Measurements from ENCODE around the gene OR4D11. TPM values are rescaled to one million over a fixed set of nuclear protein-coding genes. Genes with fewer than 3 reads are reported as not detected.

OR4D11 gene
- total RNA-seq, 1 experiment from 2014 or later, result not detected

DNA sequence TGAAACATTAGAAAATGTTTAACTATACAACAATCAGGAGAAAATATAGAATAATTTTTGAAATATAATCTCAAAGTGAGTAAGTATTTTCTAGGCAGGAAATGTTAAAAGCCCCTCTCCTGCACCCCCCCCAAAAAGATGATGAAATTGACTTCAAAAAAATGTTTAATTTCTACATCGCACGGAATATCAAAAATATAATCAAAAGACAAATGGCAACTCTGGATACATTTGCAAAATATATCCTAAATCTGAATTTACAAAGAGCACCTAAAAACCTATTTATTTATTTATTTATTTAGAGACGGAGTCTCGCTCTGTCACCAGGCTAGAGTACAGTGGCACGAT is 44.9 kb downstream of the OR4D11 start:
- DNase-seq (ENCODE audit: low spot score), result no peak

DNA sequence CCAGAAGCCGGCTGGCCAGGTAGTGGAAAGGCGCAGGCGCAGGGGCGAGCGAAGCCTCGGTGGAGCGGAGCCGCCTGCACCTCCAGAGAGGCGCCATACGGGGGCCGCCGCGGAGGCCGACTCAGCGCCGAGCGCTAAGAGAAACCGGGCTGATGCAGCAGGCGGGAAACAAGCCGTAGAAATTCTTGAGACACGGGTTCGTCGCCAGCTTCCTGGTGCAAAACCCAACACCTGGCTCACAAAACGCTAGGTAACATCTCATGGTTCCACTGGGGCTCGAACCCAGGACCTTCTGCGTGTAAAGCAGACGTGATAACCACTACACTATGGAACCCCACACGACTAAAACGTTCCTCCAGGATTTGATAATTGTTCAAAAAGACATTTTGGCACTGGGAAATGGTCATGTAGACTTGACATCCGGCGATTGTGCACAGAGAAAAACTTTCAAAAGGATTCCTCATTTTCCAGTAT is 47.0 kb downstream of the OR4D11 start:
- peak; percentile 94 for DNase-seq (ENCODE audit: low spot score)

GRCh38 chr11:59550842-59551658 is 47.7 kb downstream of the OR4D11 start:
- peak; percentile 86 for DNase-seq (ENCODE audit: low spot score)

DNA sequence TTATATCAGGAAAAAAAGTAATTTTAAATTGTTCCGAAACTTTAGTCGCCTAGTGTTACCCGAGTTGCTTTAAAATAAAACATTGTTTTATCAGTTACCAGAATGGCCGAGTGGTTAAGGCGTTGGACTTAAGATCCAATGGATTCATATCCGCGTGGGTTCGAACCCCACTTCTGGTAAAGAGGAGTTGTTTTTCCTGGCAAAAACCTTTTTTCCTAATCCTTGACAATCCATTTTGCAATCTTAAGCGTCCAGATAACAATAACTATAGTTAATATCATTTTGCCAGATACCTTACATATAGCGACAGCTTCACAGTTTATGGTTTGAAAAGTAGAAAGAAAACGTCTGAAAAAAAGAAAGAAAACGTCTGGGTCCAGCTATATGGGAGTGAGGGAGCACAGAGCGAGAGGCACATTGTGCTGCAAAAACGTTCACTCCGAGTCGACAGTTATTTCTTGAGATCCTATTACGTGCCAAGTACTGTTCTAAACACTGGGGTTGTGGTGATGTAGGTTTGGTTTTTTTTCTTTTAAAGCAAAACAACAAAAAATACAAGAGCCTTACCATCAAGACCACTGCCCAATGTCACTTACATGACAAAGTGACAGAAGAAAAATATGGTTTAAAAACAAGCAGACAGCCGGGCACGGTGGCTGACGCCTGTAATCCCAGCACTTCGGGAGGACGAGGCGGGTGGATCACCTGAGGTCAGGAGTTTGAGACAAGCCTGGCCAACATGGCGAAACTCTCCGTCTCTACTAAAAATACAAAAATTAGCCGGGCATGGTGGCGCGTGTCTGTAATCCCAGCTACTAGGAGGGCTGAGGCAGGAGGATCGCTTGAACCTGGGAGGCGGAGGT is 48.5 kb downstream of the OR4D11 start:
- DNase-seq (ENCODE audit: low spot score), result peak; percentile 76

DNA sequence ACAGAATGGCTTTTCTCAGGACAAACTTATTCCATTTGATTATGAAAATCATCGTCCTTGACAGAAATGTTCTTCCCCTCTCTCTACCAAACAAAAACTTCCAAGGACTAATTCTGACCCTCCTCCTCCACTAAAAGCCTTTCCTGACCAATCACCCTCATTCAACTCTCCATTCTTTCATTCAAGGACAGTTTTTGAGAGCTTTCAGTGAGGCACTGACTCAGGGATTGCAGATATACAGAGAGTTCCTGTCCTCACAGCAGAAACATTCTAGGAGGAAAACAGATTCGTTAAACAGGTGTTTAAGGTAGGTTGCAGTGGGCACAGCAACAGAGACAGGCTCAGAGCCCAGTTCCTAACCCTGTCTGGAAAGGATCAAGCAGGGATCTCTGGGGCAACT is 49.5 kb downstream of the OR4D11 start:
- DNase-seq (ENCODE audit: low spot score), result no peak

DNA sequence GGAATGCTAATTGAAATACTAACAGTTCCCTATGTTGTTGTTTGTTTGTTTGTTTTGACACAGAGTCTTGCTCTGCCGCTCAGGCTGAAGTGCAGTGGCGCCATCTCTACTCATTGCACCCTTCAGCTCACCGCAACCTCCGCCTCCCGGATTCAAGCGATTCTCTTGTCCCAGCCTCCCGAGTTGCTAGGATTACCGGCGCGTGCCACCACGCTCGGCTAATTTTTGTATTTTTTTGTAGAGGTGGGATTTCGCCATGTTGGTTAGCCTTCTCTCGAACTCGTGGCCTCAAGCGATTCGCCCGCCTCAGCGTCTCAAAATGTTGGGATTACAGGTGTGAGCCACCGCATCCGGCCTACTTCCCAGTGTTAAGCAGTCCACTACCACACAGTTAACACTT is 49.9 kb downstream of the OR4D11 start:
- DNase-seq (ENCODE audit: low spot score), result no peak

Other genes with a start within 250 kb of the OR4D11 start
- gene OR5AN1, start 144.7 kb upstream of the OR4D11 start, total RNA-seq (2014; rRNA removed; shearing (Covaris generic)), result not detected in 2 replicates
- not detected in 2 replicates for gene OR5A2, start 77.2 kb upstream of the OR4D11 start, total RNA-seq (2014; rRNA removed; shearing (Covaris generic))
- gene OR5A1, start 67.1 kb upstream of the OR4D11 start, total RNA-seq (2014; rRNA removed; shearing (Covaris generic)), result not detected in 2 replicates
- not detected in 2 replicates for gene OR4D6, start 46.6 kb upstream of the OR4D11 start, total RNA-seq (2014; rRNA removed; shearing (Covaris generic))
- not detected in 2 replicates for gene OR4D10, start 30.3 kb upstream of the OR4D11 start, total RNA-seq (2014; rRNA removed; shearing (Covaris generic))
- not detected in 2 replicates for gene OR4D9, start 8.0 kb downstream of the OR4D11 start, total RNA-seq (2014; rRNA removed; shearing (Covaris generic))
- gene OSBP, start 112.2 kb downstream of the OR4D11 start, total RNA-seq (2014; rRNA removed; shearing (Covaris generic)), result 20.9 and 21.0 TPM in 2 replicates
- gene PATL1, start 165.5 kb downstream of the OR4D11 start, total RNA-seq (2014; rRNA removed; shearing (Covaris generic)), result 12.8 and 19.0 TPM in 2 replicates
- not detected in 2 replicates for gene OR10V1, start 210.3 kb downstream of the OR4D11 start, total RNA-seq (2014; rRNA removed; shearing (Covaris generic))